ENCODE data around the gene CCNJL. TPM values are rescaled to one million over a fixed set of nuclear protein-coding genes. Genes with fewer than 3 reads are reported as not detected.

Gene CCNJL
- total RNA-seq, 1 donor from 2014 or later: 123 TPM

GRCh38 chr5:160324886-160325285 is 12.5 kb upstream of the CCNJL start:
- Mint-ChIP-seq H3K4me3 (ENCODE audit: unreplicated experiment) (no peak overlapping the region), H3K27me3 (ENCODE audit: unreplicated experiment) (peaks cover 3% of the 10 kb centered on the region), H3K27ac (ENCODE audit: unreplicated experiment) (no peak overlapping the region), H3K36me3 (ENCODE audit: unreplicated experiment) (no peaks in the 10 kb centered on the region), H3K9me3 (ENCODE audit: unreplicated experiment) (peaks cover 1% of the 10 kb centered on the region), H3K4me1 (ENCODE audit: low read depth, unreplicated experiment) (peaks cover 3% of the 10 kb centered on the region)
- DNase-seq: no peak
- TF ChIP-seq CTCF (IDR thresholded peaks at IDR 0.05; ENCODE audit: partially characterized antibody, unreplicated experiment): no peak

- no peak for TF ChIP-seq CTCF (IDR thresholded peaks at IDR 0.05; ENCODE audit: partially characterized antibody, unreplicated experiment)
- H3K27ac Mint-ChIP-seq (ENCODE audit: unreplicated experiment): no peak overlapping the region
- H3K9me3 Mint-ChIP-seq (ENCODE audit: unreplicated experiment): peaks cover 2% of the 10 kb centered on the region
- no peaks in the 10 kb centered on the region for H3K27me3 Mint-ChIP-seq (ENCODE audit: unreplicated experiment)
- no peak overlapping the region for H3K4me3 Mint-ChIP-seq (ENCODE audit: unreplicated experiment)
- no peak for DNase-seq
- H3K36me3 Mint-ChIP-seq (ENCODE audit: unreplicated experiment): no peaks in the 10 kb centered on the region
- H3K4me1 Mint-ChIP-seq (ENCODE audit: low read depth, unreplicated experiment): peaks cover 4% of the 10 kb centered on the region
These were observed 6.0 kb upstream of the CCNJL start for GRCh38 chr5:160318409-160318808.

GRCh38 chr5:160317434-160317833 is 5.1 kb upstream of the CCNJL start:
- TF ChIP-seq CTCF (IDR thresholded peaks at IDR 0.05; ENCODE audit: partially characterized antibody, unreplicated experiment): no peak
- peaks cover 7% of the 10 kb centered on the region for H3K27me3 Mint-ChIP-seq (ENCODE audit: unreplicated experiment)
- peaks cover 11% of the 10 kb centered on the region for H3K4me1 Mint-ChIP-seq (ENCODE audit: low read depth, unreplicated experiment)
- H3K9me3 Mint-ChIP-seq (ENCODE audit: unreplicated experiment): peaks cover 5% of the 10 kb centered on the region
- H3K36me3 Mint-ChIP-seq (ENCODE audit: unreplicated experiment): no peaks in the 10 kb centered on the region
- H3K27ac Mint-ChIP-seq (ENCODE audit: unreplicated experiment): no peak overlapping the region
- H3K4me3 Mint-ChIP-seq (ENCODE audit: unreplicated experiment): no peak overlapping the region
- DNase-seq: no peak

DNA sequence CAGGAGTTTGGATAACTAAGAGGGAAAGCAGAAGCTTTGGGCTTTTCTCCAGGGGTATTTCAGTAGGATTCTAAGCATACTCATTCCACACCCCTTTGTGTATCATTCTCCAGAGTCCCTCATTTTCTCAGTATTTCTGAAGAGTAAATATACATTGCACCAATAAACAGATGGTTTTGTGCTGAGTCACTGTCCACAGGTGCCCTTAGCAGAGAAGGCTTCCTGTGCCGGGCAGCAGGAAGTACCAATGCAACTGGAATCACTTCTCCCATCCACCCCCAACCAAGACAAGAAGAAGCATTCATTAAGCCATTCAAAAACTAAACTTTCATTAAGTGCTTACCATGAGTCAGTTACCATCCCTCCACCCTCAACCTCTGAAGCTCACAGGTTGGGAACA is 3.6 kb upstream of the CCNJL start:
- Mint-ChIP-seq H3K4me3 (ENCODE audit: unreplicated experiment) (no peak overlapping the region), H3K36me3 (ENCODE audit: unreplicated experiment) (no peaks in the 10 kb centered on the region), H3K27ac (ENCODE audit: unreplicated experiment) (no peak overlapping the region), H3K27me3 (ENCODE audit: unreplicated experiment) (peaks cover 10% of the 10 kb centered on the region), H3K4me1 (ENCODE audit: low read depth, unreplicated experiment) (peaks cover 13% of the 10 kb centered on the region), H3K9me3 (ENCODE audit: unreplicated experiment) (peaks cover 7% of the 10 kb centered on the region)
- DNase-seq: no peak
- TF ChIP-seq CTCF (IDR thresholded peaks at IDR 0.05; ENCODE audit: partially characterized antibody, unreplicated experiment): no peak

GRCh38 chr5:160312960-160313727 is 780 bp upstream of the CCNJL start:
- no peak for DNase-seq
- no peak for TF ChIP-seq CTCF (IDR thresholded peaks at IDR 0.05; ENCODE audit: partially characterized antibody, unreplicated experiment)
- Mint-ChIP-seq H3K36me3 (ENCODE audit: unreplicated experiment) (peaks cover 5% of the 10 kb centered on the region), H3K4me3 (ENCODE audit: unreplicated experiment) (peak overlapping the region; percentile 97), H3K27ac (ENCODE audit: unreplicated experiment) (peak overlapping the region; percentile 95), H3K27me3 (ENCODE audit: unreplicated experiment) (peaks cover 13% of the 10 kb centered on the region), H3K4me1 (ENCODE audit: low read depth, unreplicated experiment) (peaks cover 30% of the 10 kb centered on the region), H3K9me3 (ENCODE audit: unreplicated experiment) (peaks cover 7% of the 10 kb centered on the region)
